HCT116 (cell line): ENCODE measurements around the gene SHC4. TPM values are rescaled to one million over a fixed set of nuclear protein-coding genes. Genes with fewer than 3 reads are reported as not detected.

Experiments used
- ATAC-seq: fragments of 200-7000 bp; cut with Tn5 transposase; 2 replicates; pipeline ENCODE4 v1.9.1; 2020; ENCODE audit warnings: mild to moderate bottlenecking, moderate library complexity
- BruUV-seq: library from RNA; stranded (reverse); fragments of 400-500 nt; replicated peaks from 2 replicates; lab custom pipeline; 2021; lab: Mats Ljungman, UMichigan
- CTCF ChIA-PET: fragments of 300-600 bp; sonication (Branson Sonifier 250); formaldehyde crosslinking; loops from one replicate; lab custom pipeline; 2021; ENCODE audit warnings: antibody characterized with exemption; lab: Charles Lee
- POLR2A ChIA-PET: fragments of 300-600, 350-600 bp; sonication (Branson Sonifier 250); formaldehyde crosslinking; loops from one replicate; lab custom pipeline; 2021; ENCODE audit warnings: antibody characterized with exemption; lab: Charles Lee
- RAD21 ChIA-PET, 2 experiments: fragments of 300-600 bp; sonication (Branson Sonifier 250); formaldehyde crosslinking; loops; one replicate each; lab custom pipeline; 2023; ENCODE audit warnings: low total read pairs in 2 of 2; ENCODE audit not compliant: uncharacterized antibody in 2 of 2, unreplicated experiment in 2 of 2, low non-redundant PET in 1 of 2; lab: Charles Lee
- DNase-seq: peaks from one replicate; pipeline ENCODE4 v3.0.0-alpha.2; 2010; ENCODE audit warnings: low read depth, low spot score
- H2AFZ ChIP-seq: fragments of 200-600 bp; shearing (Covaris generic), sonication (generic); 2 replicates; pipeline ENCODE4 v1.6.1; 2017; ENCODE audit warnings: low read depth, mixed run types, mixed read lengths, antibody characterized with exemption, low read length; ENCODE audit not compliant: poor library complexity, severe bottlenecking
- H3K27ac ChIP-seq: 2 replicates; pipeline ENCODE4 v1.5.1; 2012; ENCODE audit warnings: low read depth, low read length
- H3K27me3 ChIP-seq: fragments of 200-600 bp; sonication (generic); 2 replicates; pipeline ENCODE4 v1.6.1; 2016; ENCODE audit warnings: mixed run types, low read length, mixed read lengths; ENCODE audit not compliant: insufficient read depth
- H3K36me3 ChIP-seq, 2 experiments: fragments of 200-500 bp in 1 of 2; fragments of 200-600 bp in 1 of 2; sonication (Bioruptor generic) in 1 of 2; sonication (generic) in 1 of 2; 2 replicates each; pipeline versions ENCODE4 v1.5.1 to v1.6.1; 2014 to 2016; ENCODE audit warnings: low read length in 2 of 2, inconsistent platforms in 1 of 2, mixed read lengths in 1 of 2, mixed run types in 1 of 2; ENCODE audit not compliant: insufficient read depth in 2 of 2, control insufficient read depth in 1 of 2
- H3K4me1 ChIP-seq, 2 experiments: fragments of 200-600 bp in 1 of 2; sonication (generic) in 1 of 2; 2 replicates each; pipeline versions ENCODE4 v1.5.1 to v1.6.1; 2012 to 2017; ENCODE audit warnings: low read length in 2 of 2, inconsistent platforms in 1 of 2, mild to moderate bottlenecking in 1 of 2, mixed read lengths in 1 of 2, mixed run types in 1 of 2, moderate library complexity in 1 of 2; ENCODE audit not compliant: insufficient read depth in 2 of 2, control insufficient read depth in 1 of 2
- H3K4me2 ChIP-seq: fragments of 200-600 bp; sonication (generic); 2 replicates; pipeline ENCODE4 v1.6.1; 2017; ENCODE audit warnings: mixed run types, low read length, mixed read lengths
- H3K4me3 ChIP-seq, 2 experiments: fragments of 200-600 bp in 1 of 2; sonication (generic) in 1 of 2; replicated peaks in 1 of 2; 2 replicates each; pipeline ENCODE4 v1.5.1; 2011 to 2016; ENCODE audit warnings: low read length in 2 of 2, control low read depth in 1 of 2, low read depth in 1 of 2, mild to moderate bottlenecking in 1 of 2, mixed read lengths in 1 of 2, mixed run types in 1 of 2
- H3K79me2 ChIP-seq: fragments of 200-600 bp; sonication (generic); 2 replicates; pipeline ENCODE4 v1.6.1; 2017; ENCODE audit warnings: mild to moderate bottlenecking, mixed run types, low read length, moderate library complexity, mixed read lengths; ENCODE audit not compliant: insufficient read depth
- H3K9ac ChIP-seq: fragments of 200-600 bp; sonication (generic); 2 replicates; pipeline ENCODE4 v1.6.1; 2016; ENCODE audit warnings: low read length, mixed read lengths
- H3K9me2 ChIP-seq: fragments of 200-600 bp; sonication (generic), shearing (Covaris generic); 2 replicates; pipeline ENCODE4 v1.6.1; 2017; ENCODE audit warnings: mixed run types, mild to moderate bottlenecking, moderate library complexity; ENCODE audit not compliant: insufficient read depth
- H3K9me3 ChIP-seq, 2 experiments: fragments of 200-500 bp in 1 of 2; fragments of 200-600 bp in 1 of 2; sonication (Bioruptor generic) in 1 of 2; sonication (generic) in 1 of 2; 2 replicates each; pipeline ENCODE4 v1.6.1; 2014 to 2017; ENCODE audit warnings: low read length in 2 of 2, mixed read lengths in 2 of 2, inconsistent platforms in 1 of 2, low read depth in 1 of 2, mild to moderate bottlenecking in 1 of 2, mixed run types in 1 of 2, moderate library complexity in 1 of 2; ENCODE audit not compliant: control insufficient read depth in 1 of 2, insufficient read depth in 1 of 2
- H4K20me1 ChIP-seq: fragments of 200-600 bp; sonication (generic), shearing (Covaris generic); 2 replicates; pipeline ENCODE4 v1.6.1; 2017; ENCODE audit warnings: mixed run types, mild to moderate bottlenecking, moderate library complexity; ENCODE audit not compliant: insufficient read depth
- ATF3 ChIP-seq: IDR thresholded peaks from 2 replicates; pipeline ENCODE4 v1.6.1; 2012
- CEBPB ChIP-seq: IDR thresholded peaks from 2 replicates; pipeline ENCODE4 v1.6.1; 2012; ENCODE audit warnings: low read depth
- CTCF ChIP-seq, 3 experiments: fragments of 200-600 bp in 1 of 3; sonication (generic) in 1 of 3; IDR thresholded peaks in 2 of 3; conservative IDR thresholded peaks in 1 of 3; 2 replicates each; pipeline ENCODE4 v1.5.1; 2012 to 2017; ENCODE audit warnings: low read depth in 2 of 3, low read length in 2 of 3, antibody characterized with exemption in 1 of 3, borderline replicate concordance in 1 of 3, control low read depth in 1 of 3, mild to moderate bottlenecking in 1 of 3, mixed read lengths in 1 of 3, mixed run types in 1 of 3, moderate library complexity in 1 of 3; ENCODE audit not compliant: insufficient read depth in 1 of 3
- EGR1 ChIP-seq: IDR thresholded peaks from 2 replicates; pipeline ENCODE4 v1.6.1; 2012; ENCODE audit warnings: low read depth
- EZH2 ChIP-seq: fragments of 200-600 bp; sonication (generic); IDR thresholded peaks from 2 replicates; pipeline ENCODE4 v1.6.1; 2017; ENCODE audit warnings: antibody characterized with exemption, mixed run types
- FOSL1 ChIP-seq: IDR thresholded peaks from 2 replicates; pipeline ENCODE4 v1.6.1; 2012; ENCODE audit warnings: low read depth
- MAX ChIP-seq: IDR thresholded peaks from 2 replicates; pipeline ENCODE4 v1.6.1; 2012
- POLR2A ChIP-seq: IDR thresholded peaks from 2 replicates; pipeline ENCODE4 v1.7.0; 2011; ENCODE audit warnings: borderline replicate concordance; ENCODE audit not compliant: insufficient read depth, insufficient read length; ENCODE audit errors: extremely low read depth
- POLR2AphosphoS5 ChIP-seq: IDR thresholded peaks from 2 replicates; pipeline ENCODE4 v1.6.1; 2011; ENCODE audit warnings: mild to moderate bottlenecking, low read depth, low read length, moderate library complexity
- REST ChIP-seq: IDR thresholded peaks from 2 replicates; pipeline ENCODE4 v1.6.1; 2012; ENCODE audit warnings: low read depth
- SIN3A ChIP-seq: IDR thresholded peaks from 2 replicates; pipeline ENCODE4 v1.6.1; 2012; ENCODE audit warnings: low read depth
- SRF ChIP-seq: IDR thresholded peaks from 2 replicates; pipeline ENCODE4 v1.6.1; 2012; ENCODE audit warnings: low read depth
- TCF7L2 ChIP-seq: IDR thresholded peaks from 2 replicates; pipeline ENCODE4 v1.7.0; 2011; ENCODE audit warnings: borderline replicate concordance, inconsistent platforms; ENCODE audit not compliant: insufficient read depth, insufficient read length; ENCODE audit errors: extremely low read depth
- ZBTB33 ChIP-seq: IDR thresholded peaks from 2 replicates; pipeline ENCODE4 v1.6.1; 2011; ENCODE audit warnings: mild to moderate bottlenecking, low read length, moderate library complexity; ENCODE audit not compliant: insufficient replicate concordance; ENCODE audit errors: extremely low read depth
- intact Hi-C: fragments of 100-400 bp; cut with micrococcal nuclease; formaldehyde crosslinking; loops from 2 replicates; pipeline ENCODE4 v1.10.0; 2022
- total RNA-seq: library from RNA; stranded (reverse); gene quantifications from one replicate; pipeline ENCODE4 v1.2.1, GENCODE V29; 2021; ENCODE audit not compliant: unreplicated experiment

SHC4 gene
- total RNA-seq, 1 experiment from 2014 or later = 0.44 TPM

GRCh38 chr15:48916721-48917120 is 47.0 kb downstream of the SHC4 start (continued):
- TF ChIP-seq CTCF (IDR thresholded peaks at IDR 0.05 in 2 of 3, conservative IDR thresholded peaks at IDR 0.05 in 1 of 3; ENCODE audit: borderline replicate concordance in 1 of 3, insufficient read depth in 1 of 3, low read depth in 2 of 3, low read length in 2 of 3) = no peak
- TF ChIP-seq SIN3A = no peak
- no peak for TF ChIP-seq ZBTB33
- TF ChIP-seq, all 23 proteins: peak for 0

- BruUV-seq = no TSS peak
- intact Hi-C loops = no loop called here
- no peak overlapping the region for H2AFZ ChIP-seq
- ChIA-PET POLR2A (no interaction called here), CTCF (no interaction called here), RAD21 (no interaction called here)
- no peaks in the 10 kb centered on the region for H3K27me3 ChIP-seq
- H3K9ac ChIP-seq = no peak overlapping the region
- H3K4me2 ChIP-seq = no peak overlapping the region
- no peaks in the 10 kb centered on the region for H3K79me2 ChIP-seq
- H3K4me1 ChIP-seq = peaks cover 0 to 9% of the 10 kb centered on the region in 2 experiments; a peak in 2 of 4 replicates
- no peak overlapping the region for H3K27ac ChIP-seq
- ATAC-seq = no peak
- no peak for DNase-seq
- no peaks in the 10 kb centered on the region for H3K9me3 ChIP-seq
- H3K4me3 ChIP-seq = no peak overlapping the region
- H4K20me1 ChIP-seq = no peaks in the 10 kb centered on the region
- no peaks in the 10 kb centered on the region for H3K9me2 ChIP-seq
- no peaks in the 10 kb centered on the region for H3K36me3 ChIP-seq
- no peak for TF ChIP-seq REST
- no peak for TF ChIP-seq EZH2
- no peak for TF ChIP-seq SIN3A
- TF ChIP-seq POLR2AphosphoS5 = no peak
- no peak for TF ChIP-seq TCF7L2
- TF ChIP-seq ATF3 = no peak
- TF ChIP-seq CEBPB = no peak
- TF ChIP-seq CTCF (IDR thresholded peaks at IDR 0.05 in 2 of 3, conservative IDR thresholded peaks at IDR 0.05 in 1 of 3; ENCODE audit: borderline replicate concordance in 1 of 3, insufficient read depth in 1 of 3, low read depth in 2 of 3, low read length in 2 of 3) = no peak
- TF ChIP-seq POLR2A = no peak
- no peak for TF ChIP-seq FOSL1
- TF ChIP-seq MAX = no peak
- no peak for TF ChIP-seq EGR1
- no peak for TF ChIP-seq SRF
These were observed 47.9 kb downstream of the SHC4 start for GRCh38 chr15:48915861-48916260.
